Spleen (tissue), 7 donors: ENCODE results near the gene PELI2.

Experiments
- CTCF ChIP-seq, 11 experiments: fragments of 200-600 bp in 7 of 11; fragments of 450-650 bp in 4 of 11; sonication (generic) in 4 of 11; IDR thresholded peaks in 8 of 11; conservative IDR thresholded peaks in 3 of 11; 1 replicate in 7 of 11; 2 replicates in 4 of 11; pipeline versions ENCODE4 v1.4.0 to v1.8.0; 2016 to 2021; ENCODE audit warnings: antibody characterized with exemption in 11 of 11, inconsistent platforms in 4 of 11, mild to moderate bottlenecking in 1 of 11
- POLR2A ChIP-seq, 3 donors: fragments of 450-650 bp; IDR thresholded peaks; one replicate each; pipeline ENCODE4 v1.5.1; 2017; ENCODE audit warnings: antibody characterized with exemption in 3 of 3, mild to moderate bottlenecking in 1 of 3
- POLR2AphosphoS5 ChIP-seq, 3 donors: sonication (generic); formaldehyde crosslinking; IDR thresholded peaks; one replicate each; pipeline ENCODE4 v1.5.1; 2017; ENCODE audit warnings: antibody characterized with exemption in 3 of 3
- donor health status: DM: no; HTN: no; CAD: no; lungs with moderate emphysema.
- donor health status: DM: no; HTN: no; CAD: no.
- donor health status: DM: no; HTN: no; CAD: no.

GRCh38 chr14:56207626-56208292, 89.5 kb downstream of the PELI2 start:
- TF ChIP-seq CTCF (IDR thresholded peaks at IDR 0.05 in 8 of 11, conservative IDR thresholded peaks at IDR 0.05 in 3 of 11) = no peak
- TF ChIP-seq POLR2A (IDR thresholded peaks at IDR 0.05) = no peak
- TF ChIP-seq POLR2AphosphoS5 (IDR thresholded peaks at IDR 0.05) = no peak
